WERI-Rb-1 (cell line): ENCODE results near the gene FCN3.

Experiments
- DNase-seq: peaks from one replicate; pipeline ENCODE4 v3.0.0-alpha.2; 2020
- H3K27ac ChIP-seq: fragments of 250-450 bp; sonication (Bioruptor Pico); 2 replicates; pipeline ENCODE4 v1.5.1; 2020; ENCODE audit warnings: mild to moderate bottlenecking, moderate library complexity
- H3K27me3 ChIP-seq: fragments of 250-450 bp; sonication (Bioruptor Pico); 2 replicates; pipeline ENCODE4 v1.5.1; 2021; ENCODE audit warnings: mild to moderate bottlenecking, low read depth, moderate library complexity; ENCODE audit not compliant: insufficient read depth, severe bottlenecking
- H3K36me3 ChIP-seq: fragments of 250-450 bp; sonication (Bioruptor Pico); 2 replicates; pipeline ENCODE4 v1.5.1; 2020; ENCODE audit warnings: mild to moderate bottlenecking, moderate library complexity
- H3K4me3 ChIP-seq: 2 replicates; pipeline ENCODE4 v1.5.1; 2011; ENCODE audit warnings: low read depth, mild to moderate bottlenecking, control low read depth, low read length
- H3K9me3 ChIP-seq: fragments of 250-450 bp; sonication (Bioruptor Pico); 2 replicates; pipeline ENCODE4 v1.5.1; 2021; ENCODE audit warnings: mild to moderate bottlenecking, moderate library complexity; ENCODE audit not compliant: severe bottlenecking
- TF ChIP-seq, protein P1 (sequence below): IDR thresholded peaks from 2 replicates; pipeline ENCODE4 v1.5.1; 2011; ENCODE audit warnings: low read depth, mild to moderate bottlenecking, control low read depth, inconsistent platforms, low read length

Gene FCN3

GRCh38 chr1:27359822-27360158 lies 14.8 kb downstream of the FCN3 start:
- Histone ChIP-seq H3K9me3 (no peaks in the 10 kb centered on the region), H3K36me3 (0 out of 2 replicates have a peak, but pooled peaks cover 9% of the 10 kb centered on the region), H3K4me3 (no peak overlapping the region), H3K27ac (no peak overlapping the region), H3K27me3 (no peaks in the 10 kb centered on the region)
- TF ChIP-seq, protein P1, sequence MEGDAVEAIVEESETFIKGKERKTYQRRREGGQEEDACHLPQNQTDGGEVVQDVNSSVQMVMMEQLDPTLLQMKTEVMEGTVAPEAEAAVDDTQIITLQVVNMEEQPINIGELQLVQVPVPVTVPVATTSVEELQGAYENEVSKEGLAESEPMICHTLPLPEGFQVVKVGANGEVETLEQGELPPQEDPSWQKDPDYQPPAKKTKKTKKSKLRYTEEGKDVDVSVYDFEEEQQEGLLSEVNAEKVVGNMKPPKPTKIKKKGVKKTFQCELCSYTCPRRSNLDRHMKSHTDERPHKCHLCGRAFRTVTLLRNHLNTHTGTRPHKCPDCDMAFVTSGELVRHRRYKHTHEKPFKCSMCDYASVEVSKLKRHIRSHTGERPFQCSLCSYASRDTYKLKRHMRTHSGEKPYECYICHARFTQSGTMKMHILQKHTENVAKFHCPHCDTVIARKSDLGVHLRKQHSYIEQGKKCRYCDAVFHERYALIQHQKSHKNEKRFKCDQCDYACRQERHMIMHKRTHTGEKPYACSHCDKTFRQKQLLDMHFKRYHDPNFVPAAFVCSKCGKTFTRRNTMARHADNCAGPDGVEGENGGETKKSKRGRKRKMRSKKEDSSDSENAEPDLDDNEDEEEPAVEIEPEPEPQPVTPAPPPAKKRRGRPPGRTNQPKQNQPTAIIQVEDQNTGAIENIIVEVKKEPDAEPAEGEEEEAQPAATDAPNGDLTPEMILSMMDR = no peak
- no peak for DNase-seq

DNA sequence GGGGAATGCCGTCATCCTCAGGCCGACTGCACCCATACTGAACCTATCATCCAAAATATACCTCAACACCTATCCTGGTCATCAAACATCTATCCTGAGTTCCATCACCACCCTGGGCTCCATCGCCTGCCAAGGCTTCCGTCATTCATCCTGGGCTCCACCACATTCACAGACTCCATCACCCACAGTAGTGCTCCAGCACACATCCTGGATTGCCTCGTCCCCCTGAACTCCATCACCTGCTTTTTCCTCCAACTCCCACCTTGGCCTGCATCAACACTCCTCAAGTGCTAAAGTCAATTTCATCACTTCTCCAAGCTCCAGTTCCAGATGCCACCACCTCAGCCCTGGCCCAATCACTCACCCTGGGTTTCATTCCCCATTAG lies 15.7 kb downstream of the FCN3 start:
- no peak for DNase-seq
- TF ChIP-seq, protein P1 = no peak
- 0 out of 2 replicates have a peak, but pooled peaks cover 6% of the 10 kb centered on the region for H3K36me3 ChIP-seq

GRCh38 chr1:27358038-27358927 lies 16.3 kb downstream of the FCN3 start:
- no peak for DNase-seq
- TF ChIP-seq, protein P1 = no peak
- Histone ChIP-seq H3K4me3 (no peak overlapping the region), H3K9me3 (no peaks in the 10 kb centered on the region), H3K36me3 (peaks cover 8% of the 10 kb centered on the region), H3K27ac (no peak overlapping the region), H3K27me3 (no peaks in the 10 kb centered on the region)

More for the DNA sequence above, 15.7 kb downstream of the FCN3 start:
- H3K27me3 ChIP-seq = no peaks in the 10 kb centered on the region
- no peak overlapping the region for H3K4me3 ChIP-seq
- no peak overlapping the region for H3K27ac ChIP-seq
- H3K9me3 ChIP-seq = no peaks in the 10 kb centered on the region

DNA sequence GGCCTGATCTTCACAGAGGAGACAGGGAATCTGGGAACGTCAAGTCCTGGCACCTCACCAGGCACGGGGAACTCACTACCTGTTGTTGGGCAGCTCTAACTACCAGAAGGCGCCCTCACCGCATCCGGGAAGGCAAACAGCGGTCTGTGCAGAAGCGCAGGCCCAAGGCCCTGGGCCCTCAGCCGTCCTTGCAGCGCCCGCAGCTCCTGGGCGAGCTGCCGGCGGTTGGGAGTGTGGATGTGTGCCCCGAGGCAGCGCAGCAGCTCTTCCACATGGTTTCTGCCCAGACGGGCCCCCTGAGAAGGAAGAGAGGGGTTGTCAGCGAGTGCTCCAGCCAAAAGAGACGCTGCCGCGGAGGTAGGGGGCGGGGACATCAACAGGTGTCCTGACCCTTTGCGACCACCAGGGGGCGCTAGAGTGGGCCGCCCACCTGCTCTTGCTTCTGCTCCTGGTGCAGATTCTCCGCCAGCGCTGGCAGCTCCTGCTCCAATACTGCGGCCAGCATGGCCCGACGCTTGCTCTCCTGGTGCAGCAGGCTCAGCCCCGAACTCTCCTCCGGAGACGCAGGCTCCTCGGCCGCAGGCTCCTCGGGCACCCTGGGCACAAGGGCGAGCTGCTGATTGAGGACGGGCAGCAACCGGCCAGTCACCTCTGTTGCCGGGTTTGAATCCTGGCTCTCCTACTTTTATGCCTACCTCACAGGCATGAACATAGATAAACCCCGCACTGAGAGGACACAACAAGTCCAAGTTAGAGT lies 17.2 kb downstream of the FCN3 start:
- DNase-seq = peak; percentile 70
- Histone ChIP-seq H3K27ac (no peak overlapping the region), H3K4me3 (no peak overlapping the region)

GRCh38 chr1:27356619-27357280 lies 17.9 kb downstream of the FCN3 start:
- Histone ChIP-seq H3K9me3 (no peaks in the 10 kb centered on the region), H3K27ac (no peak overlapping the region), H3K4me3 (no peak overlapping the region), H3K27me3 (no peaks in the 10 kb centered on the region), H3K36me3 (peaks cover 8% of the 10 kb centered on the region)
- TF ChIP-seq, protein P1 = peak; percentile 3; the same call in 1 of the 2 replicates
- DNase-seq = peak; percentile 42

More for the DNA sequence above, 17.2 kb downstream of the FCN3 start:
- TF ChIP-seq, protein P1 = peak; percentile 97
- no peaks in the 10 kb centered on the region for H3K9me3 ChIP-seq
- H3K27me3 ChIP-seq = no peaks in the 10 kb centered on the region
- peaks cover 8% of the 10 kb centered on the region for H3K36me3 ChIP-seq
